Bladder microvascular endothelial cell (primary cell): ENCODE data around the gene NHLH2. TPM values are rescaled to one million over a fixed set of nuclear protein-coding genes. Genes with fewer than 3 reads are reported as not detected.

Source experiments
- total RNA-seq: library from RNA; depleted of rRNA; stranded (reverse); fragments of >200 nt; gene quantifications from 2 replicates; pipeline ENCODE4 v1.2.3, GENCODE V29; 2014

Gene NHLH2
- total RNA-seq: under 0.01 TPM in 1 of 2 replicates, not detected in the other

GRCh38 chr1:115840605-115841460 lies at the start of gene NHLH2:
NHLH2 (minus strand) TSS chr1:115841126; CDS start chr1:115838372, 2,754 bp downstream.

Other genes with a start within 250 kb of the NHLH2 start
- 5.5 and 25.2 TPM in 2 replicates for gene VANGL1, start 199.2 kb downstream of the NHLH2 start, total RNA-seq
- not detected in 2 replicates for gene CASQ2, start 72.4 kb downstream of the NHLH2 start, total RNA-seq
- gene SLC22A15, start 135.4 kb upstream of the NHLH2 start, total RNA-seq: 0.16 TPM in 1 of 2 replicates, not detected in the other